ENCODE measurements around the gene RIPK1.
"Not testable (repeated sequence)": the region's sequence is repeated elsewhere in the genome, so short reads cannot be mapped to it uniquely, and the experiment has no call there.

Gene RIPK1

GRCh38 chr6:3077430-3077829 lies 9.1 kb downstream of the RIPK1 start:
- H3K4me2 ChIP-seq (ENCODE audit: low read length): no peak overlapping the region
- H3K4me1 ChIP-seq: no peaks in the 10 kb centered on the region
- no peaks in the 10 kb centered on the region for H3K27me3 ChIP-seq (ENCODE audit: control insufficient read depth, insufficient read depth, low read length)
- no peaks in the 10 kb centered on the region for H3K36me3 ChIP-seq (ENCODE audit: control insufficient read depth, insufficient read depth, low read length)
- no peak for TF ChIP-seq CTCF (IDR thresholded peaks at IDR 0.05)
- H3K4me3 ChIP-seq (ENCODE audit: low read depth, low read length): no peak overlapping the region
- no peak overlapping the region for H3K27ac ChIP-seq
- no peaks in the 10 kb centered on the region for H3K9me3 ChIP-seq (ENCODE audit: control insufficient read depth, low read length)
- peaks cover 33% of the 10 kb centered on the region for H3K79me2 ChIP-seq
- no peak overlapping the region for H2AFZ ChIP-seq
- no peak overlapping the region for H3K9ac ChIP-seq

- not testable (repeated sequence) for H3K4me3 ChIP-seq (ENCODE audit: low read depth, low read length); H2AFZ ChIP-seq; H3K27ac ChIP-seq; H3K4me1 ChIP-seq; H3K27me3 ChIP-seq (ENCODE audit: control insufficient read depth, insufficient read depth, low read length); H3K9ac ChIP-seq; H3K36me3 ChIP-seq (ENCODE audit: control insufficient read depth, insufficient read depth, low read length); H3K4me2 ChIP-seq (ENCODE audit: low read length); H3K9me3 ChIP-seq (ENCODE audit: control insufficient read depth, low read length)
- H3K79me2 ChIP-seq: peaks cover 20% of the 10 kb centered on the region
Measured at GRCh38 chr6:3078952-3079351, 10.7 kb downstream of the RIPK1 start.

GRCh38 chr6:3079682-3080081 lies 11.4 kb downstream of the RIPK1 start:
- H3K36me3 ChIP-seq (ENCODE audit: control insufficient read depth, insufficient read depth, low read length): no peaks in the 10 kb centered on the region
- no peak for TF ChIP-seq CTCF (IDR thresholded peaks at IDR 0.05)

GRCh38 chr6:3081960-3082359 lies 13.7 kb downstream of the RIPK1 start:
- Histone ChIP-seq H3K4me2 (ENCODE audit: low read length) (no peak overlapping the region), H3K79me2 (peaks cover 13% of the 10 kb centered on the region), H3K4me3 (ENCODE audit: low read depth, low read length) (no peak overlapping the region), H3K9me3 (ENCODE audit: control insufficient read depth, low read length) (no peaks in the 10 kb centered on the region), H3K27ac (no peak overlapping the region), H3K9ac (no peak overlapping the region), H2AFZ (no peak overlapping the region), H3K36me3 (ENCODE audit: control insufficient read depth, insufficient read depth, low read length) (no peaks in the 10 kb centered on the region), H3K27me3 (ENCODE audit: control insufficient read depth, insufficient read depth, low read length) (no peaks in the 10 kb centered on the region), H3K4me1 (peaks cover 5% of the 10 kb centered on the region)
- no peak for TF ChIP-seq CTCF (IDR thresholded peaks at IDR 0.05)

More at GRCh38 chr6:3079682-3080081, 11.4 kb downstream of the RIPK1 start:
- Histone ChIP-seq H2AFZ (no peak overlapping the region), H3K4me1 (no peaks in the 10 kb centered on the region), H3K4me3 (ENCODE audit: low read depth, low read length) (no peak overlapping the region), H3K4me2 (ENCODE audit: low read length) (no peak overlapping the region), H3K79me2 (peaks cover 16% of the 10 kb centered on the region), H3K27me3 (ENCODE audit: control insufficient read depth, insufficient read depth, low read length) (no peaks in the 10 kb centered on the region), H3K9me3 (ENCODE audit: control insufficient read depth, low read length) (no peaks in the 10 kb centered on the region), H3K9ac (no peak overlapping the region), H3K27ac (no peak overlapping the region)

GRCh38 chr6:3085074-3085473 lies 16.8 kb downstream of the RIPK1 start:
- Histone ChIP-seq H3K9ac (no peak overlapping the region), H3K9me3 (ENCODE audit: control insufficient read depth, low read length) (no peaks in the 10 kb centered on the region), H2AFZ (no peak overlapping the region), H3K27ac (no peak overlapping the region), H3K4me3 (ENCODE audit: low read depth, low read length) (no peak overlapping the region), H3K4me2 (ENCODE audit: low read length) (no peak overlapping the region), H3K4me1 (peaks cover 5% of the 10 kb centered on the region), H3K79me2 (peaks cover 10% of the 10 kb centered on the region), H3K36me3 (ENCODE audit: control insufficient read depth, insufficient read depth, low read length) (no peaks in the 10 kb centered on the region), H3K27me3 (ENCODE audit: control insufficient read depth, insufficient read depth, low read length) (no peaks in the 10 kb centered on the region)
- TF ChIP-seq CTCF (IDR thresholded peaks at IDR 0.05): no peak

All from parathyroid adenoma (tissue), 2 donors.